Naive thymus-derived CD8-positive, alpha-beta T cell (primary cell): ENCODE results near the gene ATCAY. TPM values are rescaled to one million over a fixed set of nuclear protein-coding genes. Genes with fewer than 3 reads are reported as not detected.
"Not testable (repeated sequence)": the region's sequence is repeated elsewhere in the genome, so short reads cannot be mapped to it uniquely, and the experiment has no call there.

Experiments
- ATAC-seq, 2 donors: fragments of 150-1000 bp; cut with Tn5 transposase in 1 of 2; sonication (Bioruptor Pico), chemical (Tn5 transposase) in 1 of 2; 1 replicate in 1 of 2; 2 replicates in 1 of 2; pipeline ENCODE4 v1.10.0; 2021; ENCODE audit warnings: mild to moderate bottlenecking in 2 of 2, moderate library complexity in 2 of 2
- POLR2A ChIA-PET: fragments of 350-600 bp; sonication (Branson Sonifier 250); formaldehyde crosslinking; loops from one replicate; lab custom pipeline; 2021; ENCODE audit warnings: antibody characterized with exemption; lab: Charles Lee
- DNase-seq, 10 donors: peaks; one replicate each; pipeline versions ENCODE4 v3.0.0 to v3.0.0-alpha.2; 2020 to 2022
- H3K27ac Mint-ChIP-seq, 10 donors: one replicate each; pipeline ENCODE4 v1.8.0; 2020 to 2022; ENCODE audit warnings: mild to moderate bottlenecking in 10 of 10, mixed read lengths in 10 of 10, moderate library complexity in 4 of 10, inconsistent platforms in 1 of 10
- H3K27me3 Mint-ChIP-seq, 5 donors: one replicate each; pipeline ENCODE4 v1.8.0; 2021 to 2022; ENCODE audit warnings: mixed read lengths in 5 of 5
- H3K36me3 Mint-ChIP-seq, 3 donors: one replicate each; pipeline ENCODE4 v1.8.0; 2020 to 2022; ENCODE audit warnings: mixed read lengths in 3 of 3, mild to moderate bottlenecking in 2 of 3, inconsistent platforms in 1 of 3
- H3K4me1 Mint-ChIP-seq, 4 donors: one replicate each; pipeline ENCODE4 v1.8.0; 2021 to 2022; ENCODE audit warnings: mixed read lengths in 4 of 4
- H3K4me3 Mint-ChIP-seq, 10 donors: one replicate each; pipeline ENCODE4 v1.8.0; 2020 to 2022; ENCODE audit warnings: mild to moderate bottlenecking in 10 of 10, mixed read lengths in 10 of 10, moderate library complexity in 6 of 10, inconsistent platforms in 1 of 10
- H3K9me3 Mint-ChIP-seq, 9 donors: one replicate each; pipeline ENCODE4 v1.8.0; 2020 to 2022; ENCODE audit warnings: mixed read lengths in 9 of 9, mild to moderate bottlenecking in 3 of 9, inconsistent platforms in 1 of 9, moderate library complexity in 1 of 9
- polyA plus RNA-seq, 3 donors: library from polyadenylated mRNA; unstranded; fragments of 300-500 nt; fragmentation: Illumina TruSeq; gene quantifications; one replicate each; pipeline ENCODE4 v1.2.3, GENCODE V29; 2021
- total RNA-seq, 8 experiments: library from RNA in 2 of 8; stranded (reverse) in 2 of 8; gene quantifications; one replicate each; pipeline ENCODE4 v1.2.3 and lab custom pipeline; 2021 to 2026

ATCAY gene
- total and polyA plus RNA-seq, 5 experiments from 2014 or later = 1.5 TPM; not detected in 4

DNA sequence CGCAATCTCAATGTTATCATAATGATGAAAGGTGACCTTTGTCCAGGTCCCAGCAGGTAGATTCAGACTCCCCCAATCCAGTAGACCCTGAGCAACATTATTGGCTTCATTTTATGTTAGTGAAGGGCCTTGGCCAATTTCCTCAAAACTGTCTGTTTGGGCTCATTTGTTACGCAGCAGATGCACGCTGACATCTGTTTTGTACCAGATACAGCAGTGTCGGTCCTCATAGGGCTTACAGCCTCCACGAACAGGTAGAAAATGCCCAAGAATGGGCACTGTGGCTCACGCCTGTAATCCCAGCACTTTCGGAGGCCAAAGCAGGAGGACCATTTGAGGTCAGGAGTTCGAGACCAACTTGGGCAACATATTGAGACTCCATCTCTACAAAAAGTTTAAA is 39.3 kb downstream of the ATCAY start:
- POLR2A ChIA-PET = no interaction called here
- DNase-seq (no peak), ATAC-seq (no peak)
- Mint-ChIP-seq H3K4me3 (no peak overlapping the region), H3K4me1 (no peaks in the 10 kb centered on the region), H3K27ac (no peak overlapping the region), H3K9me3 (peaks cover 0 to 18% (median 9%) of the 10 kb centered on the region in 9 donors), H3K36me3 (peaks cover 0 to 5% (median 5%) of the 10 kb centered on the region in 3 donors), H3K27me3 (peaks cover 3 to 17% (median 9%) of the 10 kb centered on the region in 5 donors)

DNA sequence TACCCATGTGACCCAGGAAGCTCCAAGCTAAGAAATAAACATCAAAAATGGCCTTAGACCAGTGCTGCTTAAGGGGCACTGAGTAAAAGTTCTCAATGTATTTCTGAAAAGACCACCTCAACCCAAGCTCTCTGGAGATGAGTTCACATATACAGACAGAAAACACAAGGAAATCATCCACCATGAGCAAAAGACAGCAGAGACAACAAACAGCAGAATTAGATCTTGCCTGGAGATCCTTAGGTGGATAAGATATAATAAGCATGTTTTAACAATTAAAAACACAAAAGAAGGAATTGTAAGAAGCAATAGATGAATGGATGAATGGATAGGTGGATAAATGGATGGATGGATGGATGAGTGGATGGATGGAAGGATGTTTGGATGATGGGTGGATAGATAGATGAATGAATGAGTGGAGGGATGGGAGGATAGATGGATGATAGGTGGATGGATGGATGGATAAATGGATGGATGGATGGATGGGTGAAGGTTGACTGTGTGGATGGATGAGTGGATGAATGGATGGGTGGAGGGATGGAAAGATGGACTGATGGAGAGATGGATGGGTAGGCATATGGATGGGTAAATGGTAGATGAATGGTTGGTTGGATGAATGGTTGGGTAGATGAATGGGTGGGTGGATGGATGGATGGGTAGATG is 42.7 kb downstream of the ATCAY start:
- no peak for ATAC-seq
- Mint-ChIP-seq H3K27ac (no peak overlapping the region), H3K4me1 (no peaks in the 10 kb centered on the region), H3K4me3 (no peak overlapping the region), H3K36me3 (peaks cover 0 to 5% (median 5%) of the 10 kb centered on the region in 3 donors), H3K27me3 (peaks cover 3 to 13% (median 7%) of the 10 kb centered on the region in 5 donors), H3K9me3 (peaks cover 0 to 18% (median 9%) of the 10 kb centered on the region in 9 donors)
- POLR2A ChIA-PET = no interaction called here
- no peak for DNase-seq

DNA sequence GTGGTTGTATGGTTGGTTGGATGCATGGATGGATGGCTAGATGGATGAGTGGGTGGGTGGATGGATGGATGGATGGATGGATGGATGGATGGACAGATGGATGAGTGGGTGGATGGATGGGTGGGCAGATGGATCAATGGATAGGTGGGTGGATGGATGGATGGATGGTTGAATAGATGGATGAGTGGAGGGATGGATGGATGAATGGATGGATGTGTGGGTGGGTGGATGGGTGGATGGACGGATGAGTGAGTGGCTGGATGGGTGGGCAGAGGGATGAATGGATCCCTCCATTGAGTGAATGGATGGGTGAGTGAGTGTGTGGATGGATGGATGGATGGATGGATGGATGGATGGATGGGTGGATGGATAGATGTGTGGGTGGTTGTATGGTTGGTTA is 43.4 kb downstream of the ATCAY start:
- POLR2A ChIA-PET = no interaction called here
- no peak overlapping the region for H3K27ac Mint-ChIP-seq
- peaks cover 3 to 13% (median 7%) of the 10 kb centered on the region in 5 donors for H3K27me3 Mint-ChIP-seq
- ATAC-seq (no peak), DNase-seq (no peak)
- H3K36me3 Mint-ChIP-seq = peaks cover 0 to 5% (median 5%) of the 10 kb centered on the region in 3 donors
- H3K9me3 Mint-ChIP-seq = peaks cover 0 to 18% (median 9%) of the 10 kb centered on the region in 9 donors
- H3K4me3 Mint-ChIP-seq = no peak overlapping the region
- no peaks in the 10 kb centered on the region for H3K4me1 Mint-ChIP-seq

DNA sequence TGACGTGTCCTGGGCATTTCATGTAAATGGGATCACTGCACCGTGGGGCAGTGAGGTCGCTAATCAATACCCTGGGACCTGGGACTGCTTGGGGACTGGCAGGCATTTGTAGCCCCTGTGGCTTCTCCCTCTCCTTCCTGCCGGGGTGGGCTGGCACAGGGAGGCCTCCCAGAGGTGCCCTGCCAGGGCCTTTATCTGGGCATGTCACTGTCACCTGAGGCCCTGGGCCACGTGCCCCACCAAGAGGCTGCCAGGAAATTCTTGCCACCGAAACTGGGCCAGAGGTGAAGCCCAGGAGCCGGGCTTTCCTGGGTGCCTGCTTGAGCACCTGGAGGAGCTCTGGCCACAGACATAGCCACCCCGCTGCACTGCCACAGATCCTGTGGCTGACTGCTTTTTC is 50.6 kb downstream of the ATCAY start:
- no peaks in the 10 kb centered on the region for H3K36me3 Mint-ChIP-seq
- no peak overlapping the region for H3K4me3 Mint-ChIP-seq
- ATAC-seq (no peak), DNase-seq (no peak)
- POLR2A ChIA-PET = no interaction called here
- H3K27ac Mint-ChIP-seq = no peak overlapping the region
- no peaks in the 10 kb centered on the region for H3K9me3 Mint-ChIP-seq
- peaks cover 2 to 22% (median 14%) of the 10 kb centered on the region in 5 donors for H3K27me3 Mint-ChIP-seq
- peaks cover 0 to 2% (median under 1%) of the 10 kb centered on the region in 4 donors for H3K4me1 Mint-ChIP-seq

DNA sequence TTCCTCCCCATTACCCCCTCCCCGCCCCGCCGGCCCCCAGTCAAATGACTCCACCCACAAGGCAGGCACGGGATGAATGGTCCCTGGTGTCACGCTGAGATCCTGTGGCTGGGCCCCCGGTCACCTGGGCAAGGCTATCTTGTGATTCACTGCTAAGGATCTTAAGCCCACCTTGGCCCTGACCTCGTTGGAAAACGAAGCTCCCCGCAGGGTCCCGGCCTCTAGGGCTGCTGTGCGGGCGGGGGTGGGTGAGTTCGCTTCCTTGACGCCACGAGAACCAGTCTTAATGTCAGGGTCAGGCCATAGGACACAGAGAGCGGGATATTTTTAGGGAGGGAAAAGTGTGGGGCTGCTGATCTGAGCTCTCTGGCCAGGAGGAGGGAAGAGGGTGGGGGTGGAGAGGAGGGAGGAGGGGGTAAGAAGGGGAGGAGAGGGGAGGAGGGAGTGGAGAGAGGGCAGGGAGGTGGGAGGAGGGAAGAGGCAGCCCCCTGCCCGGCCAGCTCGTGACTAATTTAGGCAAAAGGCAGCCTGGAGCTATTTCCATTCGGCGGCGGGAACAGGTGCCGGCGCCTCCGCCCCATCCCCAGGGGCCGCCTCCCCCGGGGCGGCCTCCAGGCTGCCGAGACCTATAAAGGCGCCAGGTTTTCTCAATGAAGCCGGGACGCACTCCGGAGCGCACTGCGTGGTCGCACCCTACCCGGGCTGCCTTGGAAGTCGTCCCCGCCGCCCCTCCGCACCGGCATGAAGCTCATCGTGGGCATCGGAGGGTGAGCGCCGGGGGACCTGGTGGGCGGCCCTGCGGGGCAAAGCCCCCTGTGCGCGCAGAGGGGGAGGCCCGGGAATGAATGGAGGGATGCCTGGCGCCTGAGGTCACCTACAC is 52.7 kb downstream of the ATCAY start, which contains the start of gene NMRK2:
TSS of gene NMRK2 (plus strand) at position 139 of the 880 bp plus-strand sequence. CDS start at position 742, 603 bp downstream.
- peaks cover 2 to 26% (median 14%) of the 10 kb centered on the region in 5 donors for H3K27me3 Mint-ChIP-seq
- no peaks in the 10 kb centered on the region for H3K36me3 Mint-ChIP-seq
- H3K4me1 Mint-ChIP-seq = peaks cover 0 to 2% (median under 1%) of the 10 kb centered on the region in 4 donors
- H3K4me3 Mint-ChIP-seq = peak within 1 kb of the TSS in 1 of 10 donors; percentile 38
- POLR2A ChIA-PET = no interaction called here
- H3K9me3 Mint-ChIP-seq = no peaks in the 10 kb centered on the region
- DNase-seq (no peak), ATAC-seq (no peak)
- H3K27ac Mint-ChIP-seq = peak within 1 kb of the TSS in 1 of 10 donors; percentile 60

DNA sequence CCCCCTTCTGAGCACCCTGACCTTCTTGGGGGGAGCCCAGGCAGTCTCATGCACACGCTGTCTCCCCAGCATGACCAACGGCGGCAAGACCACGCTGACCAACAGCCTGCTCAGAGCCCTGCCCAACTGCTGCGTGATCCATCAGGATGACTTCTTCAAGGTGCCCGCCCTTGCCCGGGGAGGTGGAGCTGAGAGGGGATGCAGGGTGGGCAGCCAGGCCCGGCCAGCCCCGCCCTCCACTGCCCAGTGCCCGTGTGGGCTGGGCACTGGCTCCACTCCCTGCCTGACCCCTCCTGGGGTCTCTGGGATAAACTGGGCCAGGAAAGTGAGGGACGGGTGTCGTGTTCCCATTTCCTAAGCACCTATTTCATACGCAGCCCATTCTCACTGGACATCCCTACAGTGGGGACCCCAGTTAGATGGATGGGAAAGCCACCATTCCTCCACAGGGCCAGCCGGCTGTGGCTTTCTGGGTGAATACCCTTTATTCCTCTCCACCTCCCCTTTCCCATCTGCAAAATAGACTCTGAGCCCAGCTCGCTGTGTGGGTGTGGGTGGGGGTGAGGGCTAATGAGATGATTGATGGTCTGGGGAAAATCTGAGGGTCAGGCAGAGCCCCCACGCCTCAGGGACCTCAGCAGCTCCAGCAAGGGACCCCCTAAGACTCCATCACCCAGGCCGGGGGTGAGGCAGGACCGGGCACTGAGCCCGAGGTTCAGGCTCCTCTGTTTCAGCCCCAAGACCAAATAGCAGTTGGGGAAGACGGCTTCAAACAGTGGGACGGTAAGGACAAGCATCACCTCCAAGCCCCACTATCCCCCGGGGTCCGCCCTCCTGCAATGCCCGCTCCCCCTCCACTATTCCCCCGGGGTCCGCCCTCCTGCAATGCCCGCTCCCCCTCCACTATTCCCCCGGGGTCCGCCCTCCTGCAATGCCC is 56.3 kb downstream of the ATCAY start:
- H3K9me3 Mint-ChIP-seq = no peaks in the 10 kb centered on the region
- DNase-seq (no peak), ATAC-seq (no peak)
- peaks cover 0 to 2% (median under 1%) of the 10 kb centered on the region in 4 donors for H3K4me1 Mint-ChIP-seq
- POLR2A ChIA-PET = no interaction called here
- no peaks in the 10 kb centered on the region for H3K36me3 Mint-ChIP-seq
- H3K27me3 Mint-ChIP-seq = peaks cover 0 to 21% (median 7%) of the 10 kb centered on the region in 5 donors
- no peak overlapping the region for H3K27ac Mint-ChIP-seq
- no peak overlapping the region for H3K4me3 Mint-ChIP-seq

DNA sequence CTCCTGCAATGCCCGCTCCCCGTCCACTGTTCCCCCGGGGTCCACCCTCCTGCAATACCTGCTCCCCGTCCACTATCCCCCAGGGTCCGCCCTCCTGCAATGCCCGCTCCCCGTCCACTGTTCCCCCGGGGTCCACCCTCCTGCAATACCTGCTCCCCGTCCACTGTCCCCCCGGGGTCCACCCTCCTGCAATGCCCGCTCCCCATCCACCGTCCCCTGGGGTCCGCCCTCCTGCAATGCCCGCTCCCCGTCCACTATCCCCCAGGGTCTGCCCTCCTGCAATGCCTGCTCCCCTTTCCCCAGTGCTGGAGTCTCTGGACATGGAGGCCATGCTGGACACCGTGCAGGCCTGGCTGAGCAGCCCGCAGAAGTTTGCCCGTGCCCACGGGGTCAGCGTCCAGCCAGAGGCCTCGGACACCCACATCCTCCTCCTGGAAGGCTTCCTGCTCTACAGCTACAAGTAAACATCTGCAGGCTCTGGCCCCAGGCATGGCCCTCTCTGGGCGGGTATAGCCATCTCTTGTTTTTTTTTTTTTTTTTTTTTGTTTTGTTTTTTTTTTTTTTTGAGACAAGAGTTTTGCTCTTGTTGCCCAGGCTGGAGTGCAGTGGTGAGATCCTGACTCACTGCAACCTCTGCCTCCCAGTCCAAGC is 57.9 kb downstream of the ATCAY start:
- not testable (repeated sequence) for H3K4me3 Mint-ChIP-seq, H3K27ac Mint-ChIP-seq, H3K36me3 Mint-ChIP-seq, DNase-seq, H3K9me3 Mint-ChIP-seq, H3K4me1 Mint-ChIP-seq, ATAC-seq
- H3K27me3 Mint-ChIP-seq = peaks cover 0 to 14% (median 6%) of the 10 kb centered on the region in 5 donors
- POLR2A ChIA-PET = interaction anchor here (0.7 kb wide), 1 partner anchor 112 kb away, joined by 6 read pairs; no protein-coding TSS in a partner anchor

DNA sequence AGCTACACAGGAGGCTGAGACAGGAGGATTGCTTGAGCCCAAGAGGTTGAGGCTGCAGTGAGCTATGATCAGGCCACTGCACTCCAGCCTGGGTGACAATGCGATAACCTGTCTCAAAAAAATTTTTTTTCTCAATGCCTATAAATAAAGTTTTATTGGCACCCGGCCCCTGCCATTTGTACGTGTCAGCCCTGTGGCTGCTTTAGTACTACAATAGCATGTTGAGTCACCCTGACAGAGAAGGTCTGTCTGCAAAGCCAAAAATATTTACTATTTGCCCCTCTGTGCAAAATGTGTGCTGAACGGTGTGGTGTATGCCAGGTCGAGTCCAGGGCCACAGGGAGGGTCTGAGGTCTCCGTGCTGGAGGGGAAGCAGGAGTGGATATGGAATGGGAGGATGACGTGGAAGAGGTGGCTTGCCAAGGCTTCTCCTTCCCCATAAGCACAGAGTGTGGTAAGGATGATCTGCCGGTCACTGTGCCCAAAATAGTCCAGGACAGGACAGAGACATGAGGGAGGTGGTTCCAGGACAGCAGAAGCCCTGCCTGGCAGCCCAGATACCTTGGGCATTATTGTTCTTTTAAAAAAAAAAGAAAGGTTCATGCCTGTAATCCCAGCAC is 62.4 kb downstream of the ATCAY start:
- Mint-ChIP-seq H3K36me3 (peaks cover 0 to 2% (median 0%) of the 10 kb centered on the region in 3 donors), H3K9me3 (no peaks in the 10 kb centered on the region), H3K27me3 (peaks cover 0 to 3% (median 0%) of the 10 kb centered on the region in 5 donors), H3K4me1 (peaks cover 0 to 6% (median 0%) of the 10 kb centered on the region in 4 donors), H3K4me3 (no peak overlapping the region), H3K27ac (peak overlapping the region in 3 of 10 donors; percentile 24 to 68 (median 47))
- DNase-seq (no peak), ATAC-seq (no peak)
- POLR2A ChIA-PET = no interaction called here

DNA sequence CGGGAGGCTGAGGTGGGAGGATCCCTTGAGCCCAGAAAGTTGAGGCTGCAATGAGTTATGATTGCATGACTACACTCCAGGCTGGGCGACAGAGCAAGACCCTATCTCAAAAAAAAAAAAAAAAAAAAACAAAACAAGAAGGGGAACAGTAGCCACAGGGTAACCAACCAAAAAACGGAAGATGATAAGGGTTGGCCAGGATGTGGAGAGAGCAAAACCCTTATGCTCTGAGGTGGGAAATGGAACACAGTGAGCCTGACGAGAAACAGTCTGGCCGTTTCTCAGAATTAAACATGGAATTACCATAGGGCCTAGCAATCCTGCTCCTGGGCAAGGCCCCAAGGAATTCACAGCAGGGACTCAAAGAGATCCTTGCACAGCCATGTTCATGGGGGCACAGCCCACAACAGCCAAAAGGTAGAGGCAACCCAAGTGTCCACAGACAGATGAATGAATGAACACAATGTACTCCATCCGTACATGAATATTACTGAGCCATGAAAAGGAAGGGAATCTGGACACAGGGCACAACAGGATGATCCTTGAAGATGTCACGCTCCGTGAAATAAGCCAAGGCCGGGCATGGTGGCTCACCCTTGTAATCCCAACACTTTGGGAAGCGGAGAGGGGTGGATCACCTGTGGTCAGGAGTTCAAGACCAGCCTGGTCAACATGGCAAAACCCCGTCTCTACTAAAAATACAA is 63.7 kb downstream of the ATCAY start:
- Mint-ChIP-seq H3K27me3 (peaks cover 0 to 2% (median 0%) of the 10 kb centered on the region in 5 donors), H3K36me3 (peaks cover 0 to 2% (median 0%) of the 10 kb centered on the region in 3 donors), H3K27ac (peak overlapping the region in 2 of 10 donors; percentile 72 to 77), H3K4me3 (no peak overlapping the region), H3K4me1 (peaks cover 0 to 6% (median 0%) of the 10 kb centered on the region in 4 donors), H3K9me3 (no peaks in the 10 kb centered on the region)
- POLR2A ChIA-PET = no interaction called here
- ATAC-seq (no peak), DNase-seq (no peak)

DNA sequence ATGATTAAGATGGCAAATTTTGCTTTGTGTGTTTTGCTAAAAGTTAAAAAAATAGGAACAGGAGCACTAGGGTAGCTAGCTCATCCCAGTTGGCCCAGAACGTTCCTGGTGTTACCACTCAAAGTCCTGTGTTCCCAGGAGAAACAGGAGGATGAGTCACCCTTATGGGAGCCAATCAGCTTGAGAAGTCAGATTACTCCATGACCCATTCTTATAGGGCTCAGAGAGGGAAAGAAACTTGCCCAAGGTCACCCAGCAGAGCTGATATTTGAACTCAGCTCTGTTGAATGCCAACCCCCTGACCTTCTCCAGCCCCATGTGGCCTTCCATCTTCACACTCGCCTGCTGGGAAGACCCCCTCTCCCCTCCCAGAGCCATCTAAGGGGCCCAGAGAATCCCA is 65.4 kb downstream of the ATCAY start:
- ATAC-seq = no peak
- peaks cover 0 to 2% (median 0%) of the 10 kb centered on the region in 3 donors for H3K36me3 Mint-ChIP-seq
- POLR2A ChIA-PET = no interaction called here
- no peaks in the 10 kb centered on the region for H3K9me3 Mint-ChIP-seq
- peaks cover 0 to 9% (median 1%) of the 10 kb centered on the region in 4 donors for H3K4me1 Mint-ChIP-seq
- no peak overlapping the region for H3K4me3 Mint-ChIP-seq
- peaks cover 0 to 2% (median 0%) of the 10 kb centered on the region in 5 donors for H3K27me3 Mint-ChIP-seq
- no peak overlapping the region for H3K27ac Mint-ChIP-seq
- DNase-seq = no peak
